Left hindlimb (tissue), 1 donor: ENCODE results near the gene CLNK.
"Not testable (repeated sequence)": the region's sequence is repeated elsewhere in the genome, so short reads cannot be mapped to it uniquely, and the experiment has no call there.

Source experiments
- DNase-seq: peaks from one replicate; pipeline ENCODE4 v3.0.0-alpha.2; 2018

Gene CLNK

GRCh38 chr4:10656420-10656819 is 28.1 kb downstream of the CLNK start:
- no peak for DNase-seq

DNA sequence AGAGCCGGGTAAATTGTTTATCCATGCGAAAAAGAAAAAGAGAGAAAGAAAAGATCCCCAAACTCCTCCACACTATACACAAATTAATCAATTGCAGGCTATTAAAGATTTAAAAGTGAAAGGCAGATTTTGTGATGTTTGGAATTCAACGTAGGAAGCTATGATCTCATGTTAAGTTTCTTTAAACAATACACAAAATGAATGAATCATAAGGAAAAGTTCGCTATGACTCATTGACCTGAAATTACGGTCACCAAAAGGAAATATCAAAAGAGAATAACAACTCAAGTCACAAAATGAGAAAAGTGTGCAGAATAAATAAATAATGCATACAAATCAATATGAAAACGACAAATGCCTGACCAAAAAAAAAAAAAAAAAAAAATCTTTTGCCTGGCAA is 28.6 kb downstream of the CLNK start:
- DNase-seq = no peak

GRCh38 chr4:10648479-10648878 is 36.1 kb downstream of the CLNK start:
- DNase-seq = no peak

GRCh38 chr4:10647846-10648245 is 36.7 kb downstream of the CLNK start:
- no peak for DNase-seq

DNA sequence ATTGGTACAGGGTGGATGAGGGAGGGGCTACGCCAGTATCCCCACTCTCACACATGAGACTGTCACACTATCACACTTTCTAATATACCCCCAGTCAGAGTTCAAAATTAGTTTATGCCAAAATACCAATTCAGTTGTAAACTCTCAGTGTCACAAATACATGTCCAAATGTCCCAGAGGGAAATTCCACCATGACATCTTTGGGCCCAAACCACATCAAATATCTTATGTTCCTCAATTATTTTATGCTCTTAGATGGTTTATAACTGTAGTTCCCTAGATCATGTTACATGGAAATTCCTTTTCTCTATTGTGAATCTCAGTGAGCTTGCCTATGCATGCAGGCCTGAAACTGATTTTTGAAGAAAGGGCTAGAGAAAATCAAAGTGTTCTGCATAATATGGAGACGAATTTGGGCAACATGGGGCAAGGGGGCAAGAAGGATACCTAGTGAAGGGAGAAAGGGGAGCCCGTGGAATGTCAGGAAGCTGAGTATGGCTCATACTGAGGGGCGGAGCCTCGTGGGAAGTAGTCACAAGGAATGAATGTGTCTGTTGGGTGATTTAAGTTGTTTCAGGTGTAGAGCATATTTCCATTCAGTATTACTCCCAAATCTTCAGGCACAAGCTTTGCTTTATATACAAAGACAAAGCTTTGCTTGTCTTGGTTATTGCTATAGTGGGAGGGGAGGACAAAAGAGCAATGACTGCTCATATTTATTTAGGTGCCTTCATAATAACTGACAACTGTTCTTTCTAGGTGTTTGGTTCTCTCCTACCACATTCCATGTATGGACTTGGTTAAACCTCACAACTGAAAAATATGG is 40.8 kb downstream of the CLNK start:
- no peak for DNase-seq

DNA sequence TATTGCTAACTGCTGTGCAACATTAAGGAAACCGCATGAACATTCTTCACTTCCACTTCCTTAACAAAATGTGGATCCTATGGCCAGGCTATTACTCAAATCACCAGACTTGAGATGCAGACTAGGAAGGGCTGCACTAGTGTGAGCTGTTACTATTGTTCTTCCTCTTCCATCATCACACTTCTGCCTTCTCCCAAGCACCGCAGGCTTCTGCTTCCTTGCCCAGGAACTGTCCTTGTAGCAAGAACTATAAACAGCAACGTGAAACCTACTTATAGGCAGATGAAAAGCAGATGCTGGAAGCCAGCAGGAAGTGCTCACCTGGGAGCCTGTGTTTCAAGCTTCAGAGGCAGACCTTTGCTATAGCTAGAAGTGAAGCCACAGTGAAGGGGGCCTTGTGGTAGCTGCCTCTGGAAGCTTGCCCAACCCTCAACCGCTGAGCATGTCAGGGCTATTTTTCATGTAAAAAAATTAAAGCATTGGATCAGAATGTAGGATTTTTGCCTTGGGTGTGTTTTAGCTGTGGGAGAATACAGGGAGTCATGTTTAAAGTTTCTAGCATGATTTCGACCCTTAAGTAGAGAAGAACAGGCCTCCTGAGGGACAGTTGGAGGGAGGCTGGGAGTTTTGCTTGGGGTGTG is 43.9 kb downstream of the CLNK start:
- peak; percentile 40 for DNase-seq

DNA sequence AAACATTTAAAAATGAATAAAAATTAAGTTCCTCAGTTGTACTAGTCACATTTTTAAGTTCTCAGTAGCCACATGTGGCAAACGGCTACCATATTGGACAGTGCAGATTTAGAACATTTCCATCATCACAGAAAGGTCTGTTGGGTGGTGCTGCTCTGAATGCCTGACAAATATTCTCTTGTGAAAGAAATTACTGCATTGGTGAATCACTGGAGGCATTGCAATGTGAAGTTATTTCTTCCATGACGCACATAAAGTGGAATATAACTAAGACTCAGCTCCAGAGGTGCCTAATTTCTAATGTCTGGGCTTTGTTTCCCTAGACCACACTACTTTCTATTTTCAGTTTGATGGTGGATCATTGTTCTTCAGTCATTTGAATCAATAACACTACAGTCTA is 44.9 kb downstream of the CLNK start:
- no peak for DNase-seq

DNA sequence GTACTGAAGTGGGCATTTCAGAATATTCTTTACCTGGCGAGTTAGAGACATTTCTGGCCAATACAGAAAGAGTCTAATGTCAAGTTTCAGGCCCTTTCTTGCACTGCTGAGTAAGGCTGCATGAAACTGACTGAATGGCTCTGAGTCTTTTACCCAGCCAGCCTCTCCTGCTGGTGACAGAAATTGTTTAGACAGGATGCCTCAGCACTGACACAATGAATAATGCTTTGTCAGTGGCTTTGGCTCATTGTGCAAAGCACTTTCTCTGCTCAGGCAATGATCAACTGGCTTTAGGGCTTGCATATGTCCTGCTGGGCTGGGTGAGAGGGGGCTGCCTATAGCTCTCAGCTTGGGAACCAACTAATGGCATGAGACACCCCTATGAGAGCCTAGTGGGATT is 45.5 kb downstream of the CLNK start:
- DNase-seq = no peak

- DNase-seq = no peak
These were observed 49.5 kb downstream of the CLNK start for GRCh38 chr4:10635091-10635490.

DNA sequence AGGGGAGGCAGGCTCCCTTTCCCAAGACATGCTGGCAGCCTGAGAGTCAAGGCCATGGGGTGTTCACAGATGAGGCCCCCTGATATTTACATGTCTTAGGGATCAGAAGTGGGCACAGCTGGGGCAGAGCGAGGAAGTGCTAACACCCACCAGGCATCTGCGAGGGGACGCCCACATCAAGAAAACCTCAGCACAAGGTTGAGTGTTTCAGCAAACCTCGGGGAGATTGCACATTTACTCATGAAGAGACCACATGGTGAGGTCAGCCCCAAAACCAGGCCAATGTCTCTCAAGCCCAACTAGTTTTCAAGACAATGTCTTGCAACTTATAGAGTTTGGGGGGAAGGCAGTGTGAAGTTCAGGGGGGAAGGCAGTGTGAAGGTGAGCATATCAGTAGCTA is 55.2 kb downstream of the CLNK start:
- DNase-seq = no peak

- DNase-seq = no peak
These were observed 59.4 kb downstream of the CLNK start for GRCh38 chr4:10625131-10625530.

DNA sequence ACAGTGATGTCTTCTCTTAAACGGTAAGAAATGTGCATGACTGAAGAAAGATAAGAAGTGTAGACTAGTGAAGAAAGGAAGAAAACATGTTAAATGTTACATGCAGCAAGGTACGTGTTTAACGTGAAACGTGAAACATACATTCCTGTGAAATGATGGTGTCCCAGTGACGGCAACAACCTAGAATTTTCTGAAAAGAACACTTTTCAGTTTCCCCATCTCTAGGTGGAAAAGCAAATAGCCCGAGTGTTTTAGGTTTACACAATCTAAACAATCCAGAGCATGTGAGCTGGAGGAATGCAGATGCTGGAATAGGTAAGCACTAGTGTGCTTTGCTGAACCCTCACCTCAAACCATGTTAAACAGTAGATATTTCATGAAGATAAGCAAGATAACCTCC is 60.7 kb downstream of the CLNK start:
- DNase-seq = no peak

DNA sequence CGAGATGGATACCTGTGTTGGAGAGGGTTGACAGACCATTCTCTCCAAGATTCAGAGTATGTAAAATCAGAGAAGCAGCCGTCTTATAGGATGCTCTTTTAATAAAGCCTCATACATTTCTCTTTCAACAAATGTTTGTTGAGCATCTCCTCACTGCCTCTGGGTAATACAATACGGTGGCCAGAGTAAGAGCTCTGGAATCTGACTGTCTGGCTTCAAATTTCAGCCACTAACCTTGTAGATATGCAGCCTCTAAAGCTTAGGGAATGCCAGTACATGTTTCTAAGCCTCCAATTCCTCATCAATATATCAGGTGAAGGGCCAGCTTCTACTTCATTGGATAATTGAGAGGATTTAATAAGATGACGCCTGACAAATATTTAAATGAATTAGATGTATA is 61.3 kb downstream of the CLNK start:
- DNase-seq = no peak

DNA sequence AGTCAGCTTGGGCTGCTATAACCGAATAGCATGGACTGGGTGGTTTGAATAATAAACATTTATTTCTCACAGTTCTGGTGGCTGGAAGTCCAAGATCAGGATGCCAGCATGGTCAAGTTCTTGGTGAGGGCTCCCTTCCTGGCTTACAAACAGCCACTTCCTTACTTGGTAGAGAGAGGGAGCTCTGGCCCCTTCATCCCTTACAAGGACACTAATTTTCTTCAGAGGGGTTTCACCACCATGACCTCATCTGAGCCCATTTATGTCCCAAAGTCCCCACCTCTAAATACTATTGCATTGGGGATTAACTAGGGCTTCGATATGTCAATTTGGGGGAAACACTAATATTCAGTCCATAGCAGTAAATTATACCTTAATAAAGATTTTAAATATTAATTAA is 61.8 kb downstream of the CLNK start:
- no peak for DNase-seq

GRCh38 chr4:10620935-10621488 is 63.6 kb downstream of the CLNK start:
- DNase-seq = no peak

DNA sequence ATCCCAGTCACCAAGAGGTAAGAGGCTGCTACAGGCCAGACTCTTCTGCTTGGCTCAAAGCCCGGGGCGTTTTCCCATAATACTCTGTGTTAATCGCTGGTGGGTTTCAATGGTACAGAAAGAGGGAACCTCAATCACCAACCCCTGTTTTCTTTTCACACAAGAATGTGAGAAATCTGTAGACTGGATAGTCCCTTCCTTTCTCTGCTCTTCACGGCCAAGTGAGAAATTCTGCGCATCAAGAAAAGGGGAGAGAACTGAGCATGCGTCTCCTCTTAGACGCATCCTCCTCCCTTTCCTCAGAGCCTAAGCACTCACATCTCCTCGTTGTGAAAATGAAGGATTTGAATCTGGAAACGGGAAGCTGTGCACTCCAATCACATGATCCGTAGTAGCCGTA is 64.7 kb downstream of the CLNK start:
- DNase-seq = no peak

DNA sequence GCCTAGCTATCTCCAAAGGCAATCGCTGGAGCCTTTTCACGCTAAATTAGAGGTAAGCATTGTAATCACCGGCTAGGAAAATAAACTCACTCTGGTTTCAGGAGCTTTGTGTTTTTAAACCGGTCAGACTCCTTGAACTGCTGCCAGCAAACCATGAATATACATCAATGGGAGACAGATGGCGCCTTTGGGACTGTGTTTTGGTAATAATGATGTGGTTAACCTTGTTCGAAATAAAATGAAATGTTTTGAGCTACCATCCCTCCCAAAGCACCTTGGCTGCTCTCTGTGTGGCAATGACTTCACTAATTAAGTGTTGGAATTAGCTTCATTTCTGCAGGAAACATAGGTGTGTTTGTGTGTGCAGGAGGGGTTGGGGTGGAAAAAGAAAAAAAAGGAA is 65.3 kb downstream of the CLNK start:
- no peak for DNase-seq

- not testable (repeated sequence) for DNase-seq
These were observed 69.6 kb downstream of the CLNK start for GRCh38 chr4:10614926-10615325.

DNA sequence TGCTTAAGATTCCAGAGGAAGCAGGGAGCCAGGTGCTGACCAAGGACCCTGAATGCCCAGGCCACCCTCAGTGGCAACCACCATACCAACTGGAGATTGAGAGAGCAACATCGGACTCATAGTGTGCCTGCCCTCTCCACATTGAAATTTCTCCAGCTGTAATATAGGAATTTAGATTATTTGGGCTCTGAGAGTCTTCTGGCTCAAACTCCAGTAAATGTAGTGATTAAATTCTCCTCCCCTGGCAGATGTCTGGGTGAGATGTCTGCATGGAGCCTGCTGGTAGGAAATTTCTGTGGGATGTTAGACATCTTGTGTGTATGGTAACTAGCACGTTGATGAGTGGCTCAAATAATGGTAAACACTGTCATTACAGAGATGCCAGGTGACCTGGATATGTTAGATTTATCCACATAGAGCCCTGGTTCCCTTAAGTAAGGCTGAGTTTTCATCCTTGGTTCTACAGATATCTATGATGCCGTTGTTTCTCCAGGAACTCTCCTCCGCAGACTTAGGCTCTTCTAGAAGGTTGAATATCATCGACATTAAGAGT is 70.6 kb downstream of the CLNK start:
- DNase-seq = no peak

- DNase-seq = no peak
These were observed 72.1 kb downstream of the CLNK start for GRCh38 chr4:10612476-10612875.

DNA sequence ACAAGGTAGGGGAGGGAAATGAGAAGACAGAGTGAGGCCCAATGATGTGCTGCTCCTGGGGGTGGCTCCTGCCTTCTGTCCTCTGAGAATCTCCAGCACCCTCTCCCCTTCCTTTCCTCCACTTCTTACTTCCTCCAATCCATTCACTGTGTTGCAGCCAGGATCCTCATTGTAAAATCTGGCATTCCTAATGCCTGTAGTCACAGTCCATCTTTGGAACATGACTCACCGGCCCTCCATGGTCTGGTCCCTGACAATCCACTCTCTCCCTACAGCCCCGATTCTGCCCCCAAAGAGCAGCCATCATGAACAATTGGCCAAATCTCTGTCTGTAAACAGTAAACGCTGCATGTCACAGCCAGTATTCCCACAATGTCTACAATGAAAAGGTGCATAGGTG is 72.9 kb downstream of the CLNK start:
- no peak for DNase-seq

DNA sequence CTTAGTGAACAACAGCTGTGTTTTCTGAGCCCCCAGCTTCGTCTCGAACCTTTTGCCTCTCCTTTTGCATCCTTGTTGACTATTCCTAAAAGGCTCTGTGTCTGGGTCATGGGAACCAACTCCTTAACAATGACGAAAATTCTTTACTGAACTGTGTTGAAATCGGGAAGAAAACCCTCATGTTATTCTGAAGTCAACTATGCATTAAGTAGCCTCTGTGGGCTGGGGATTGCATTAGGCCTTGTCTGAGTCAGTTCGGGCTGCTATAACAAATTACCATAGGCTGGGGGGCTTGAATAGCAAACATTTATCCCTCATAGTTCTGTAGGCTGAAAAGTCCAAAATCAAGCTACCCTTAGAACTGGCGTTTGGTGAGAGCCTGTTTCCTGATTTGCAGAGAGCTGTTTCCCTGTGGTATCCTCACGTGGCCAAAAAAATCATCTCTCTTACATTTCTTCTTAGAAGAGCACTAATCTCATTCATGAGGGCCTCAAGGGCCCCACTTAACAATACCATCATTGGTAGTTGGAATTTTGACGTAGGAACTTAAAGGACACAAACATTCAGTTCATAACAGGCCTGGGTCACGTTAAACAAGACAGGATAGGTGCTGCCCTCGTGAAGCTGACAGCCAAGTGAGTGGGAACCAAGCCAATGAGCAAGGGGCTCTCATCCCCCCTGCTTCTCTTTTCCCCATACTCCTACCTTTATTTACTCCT is 75.9 kb downstream of the CLNK start:
- DNase-seq = no peak

DNA sequence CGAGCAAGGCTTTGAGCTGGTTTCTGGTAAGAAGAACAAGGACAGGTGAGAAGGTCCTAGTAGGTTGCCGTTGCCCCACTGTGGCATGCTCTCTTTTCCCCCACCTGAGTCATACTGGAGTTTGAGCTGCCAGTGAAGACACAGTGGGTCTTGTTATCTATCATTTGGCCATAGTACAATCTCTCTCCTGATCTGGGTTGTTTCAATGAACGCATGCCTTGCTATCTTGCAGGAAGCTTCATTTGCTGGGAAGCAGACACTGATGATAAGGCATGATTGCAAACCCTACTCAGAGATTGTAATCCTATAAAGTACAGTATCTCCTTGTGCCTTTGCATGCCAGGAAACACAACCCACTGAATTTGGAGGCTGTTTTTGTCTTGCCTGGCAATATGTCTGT is 77.4 kb downstream of the CLNK start:
- DNase-seq = no peak
